GM23248 (cell line): ENCODE data around the gene TLL2. TPM values are rescaled to one million over a fixed set of nuclear protein-coding genes. Genes with fewer than 3 reads are reported as not detected.

Source experiments
- DNase-seq: peaks from one replicate; pipeline ENCODE4 v3.0.0-alpha.2; 2015
- H2AFZ ChIP-seq: fragments of 200-600 bp; sonication (generic); 2 replicates; pipeline ENCODE4 v1.6.1; 2016; ENCODE audit warnings: antibody characterized with exemption
- H3F3A ChIP-seq: fragments of 200-600 bp; sonication (generic); 2 replicates; pipeline ENCODE4 v1.6.1; 2016; ENCODE audit warnings: mild to moderate bottlenecking, antibody characterized with exemption, mixed run types; ENCODE audit not compliant: insufficient read depth
- H3K27ac ChIP-seq: fragments of 200-600 bp; sonication (generic); 2 replicates; pipeline ENCODE4 v1.5.1; 2016; ENCODE audit warnings: mild to moderate bottlenecking
- H3K27me3 ChIP-seq: fragments of 200-600 bp; sonication (generic); replicated peaks from 2 replicates; pipeline ENCODE4 v1.6.1; 2016; ENCODE audit warnings: mild to moderate bottlenecking; ENCODE audit not compliant: insufficient read depth
- H3K36me3 ChIP-seq: fragments of 200-600 bp; sonication (generic); 2 replicates; pipeline ENCODE4 v1.6.1; 2016; ENCODE audit warnings: low read depth, mild to moderate bottlenecking
- H3K4me1 ChIP-seq: fragments of 200-600 bp; sonication (generic); 2 replicates; pipeline ENCODE4 v1.6.1; 2016; ENCODE audit warnings: mild to moderate bottlenecking; ENCODE audit not compliant: insufficient read depth
- H3K4me2 ChIP-seq: fragments of 200-600 bp; sonication (generic); one replicate; pipeline ENCODE4 v1.6.1; 2016; ENCODE audit warnings: mild to moderate bottlenecking; ENCODE audit not compliant: unreplicated experiment
- H3K4me3 ChIP-seq: fragments of 200-600 bp; sonication (generic); 2 replicates; pipeline ENCODE4 v1.5.1; 2016; ENCODE audit warnings: mild to moderate bottlenecking
- H3K79me2 ChIP-seq: fragments of 200-600 bp; sonication (generic); 2 replicates; pipeline ENCODE4 v1.6.1; 2016; ENCODE audit warnings: mild to moderate bottlenecking; ENCODE audit not compliant: insufficient read depth
- H3K9ac ChIP-seq: fragments of 200-600 bp; sonication (generic); 2 replicates; pipeline ENCODE4 v1.6.1; 2016; ENCODE audit warnings: mild to moderate bottlenecking
- H3K9me2 ChIP-seq: fragments of 200-600 bp; sonication (generic); 2 replicates; pipeline ENCODE4 v1.6.1; 2016; ENCODE audit warnings: mixed run types, mild to moderate bottlenecking, moderate library complexity; ENCODE audit not compliant: insufficient read depth
- H3K9me3 ChIP-seq: fragments of 200-600 bp; sonication (generic); one replicate; pipeline ENCODE4 v1.6.1; 2017; ENCODE audit warnings: low read depth
- H4K20me1 ChIP-seq: fragments of 200-600 bp; sonication (generic); 2 replicates; pipeline ENCODE4 v1.6.0; 2016; ENCODE audit not compliant: insufficient read depth
- EZH2 ChIP-seq: fragments of 200-600 bp; sonication (generic); IDR thresholded peaks from 2 replicates; pipeline ENCODE4 v1.6.1; 2018; ENCODE audit warnings: antibody characterized with exemption, mild to moderate bottlenecking; ENCODE audit not compliant: insufficient read depth, poor library complexity, severe bottlenecking
- EZH2phosphoT487 ChIP-seq: fragments of 200-600 bp; sonication (generic); IDR thresholded peaks from 2 replicates; pipeline ENCODE4 v1.6.1; 2018; ENCODE audit warnings: antibody characterized with exemption, moderate library complexity, mild to moderate bottlenecking, low read depth; ENCODE audit not compliant: insufficient read depth
- WGBS, 2 experiments: methylation state at CpG; one replicate each; pipeline ENCODE4 v1.1.6; 2015 to 2017; ENCODE audit warnings: low lambda C conversion rate in 2 of 2, low coverage in 1 of 2; ENCODE audit errors: missing lambda C conversion rate in 2 of 2; 5-methylcytosine and 5-hydroxymethylcytosine counted together
- in situ Hi-C: fragments of 300-500 bp; cut with MboI; formaldehyde crosslinking; loops from 2 replicates; pipeline ENCODE4 v1.15.0; 2020
- polyA plus RNA-seq: library from polyadenylated mRNA; unstranded; fragments of >200 nt; fragmentation: Nextera tagmentation; extraction: Ambion mirVana; gene quantifications from 2 replicates; pipeline ENCODE4 v1.2.1, GENCODE V29; 2016
- total RNA-seq: library from RNA; depleted of rRNA; stranded (reverse); fragments of >200 nt; shearing (Covaris generic); gene quantifications from 2 replicates; pipeline ENCODE4 v1.2.3, GENCODE V29; 2014

TLL2 gene
- total and polyA plus RNA-seq, 2 experiments from 2014 or later: 0.43 to 0.71 TPM

GRCh38 chr10:96358851-96359540 is 154.7 kb downstream of the TLL2 start, which contains the start of gene OPALIN:
Gene OPALIN, minus strand, starts transcription at chr10:96359002. Its CDS starts 106 bp downstream, at chr10:96358896.
- DNase-seq: no peak
- Histone ChIP-seq H3K4me3 (no peak within 1 kb of the TSS), H3F3A (no peaks in the 10 kb centered on the region), H3K36me3 (no peaks in the 10 kb centered on the region), H3K27ac (no peak within 1 kb of the TSS), H3K27me3 (peaks cover 10% of the 10 kb centered on the region; the same call in 1 of the 2 replicates), H3K9me3 (no peaks in the 10 kb centered on the region), H3K4me1 (no peaks in the 10 kb centered on the region), H3K9me2 (no peaks in the 10 kb centered on the region), H3K4me2 (no peak within 1 kb of the TSS), H3K79me2 (no peaks in the 10 kb centered on the region), H3K9ac (no peak within 1 kb of the TSS), H2AFZ (no peak within 1 kb of the TSS), H4K20me1 (no peaks in the 10 kb centered on the region)
- WGBS, 2 experiments: 26 to 27% methylated on average over 7 of the region's 7 CpGs
- TF ChIP-seq EZH2 (no peak), EZH2phosphoT487 (no peak)
- in situ Hi-C loops: no loop called here

- H3K27me3 ChIP-seq: peaks cover 10% of the 10 kb centered on the region; the same call in 1 of the 2 replicates
- H2AFZ ChIP-seq: no peak overlapping the region
- no peak overlapping the region for H3K4me2 ChIP-seq
- no peaks in the 10 kb centered on the region for H4K20me1 ChIP-seq
- H3K4me3 ChIP-seq: no peak overlapping the region
- no peak for TF ChIP-seq EZH2
- H3K9ac ChIP-seq: no peak overlapping the region
- DNase-seq: no peak
- H3K9me3 ChIP-seq: no peaks in the 10 kb centered on the region
- no peaks in the 10 kb centered on the region for H3K4me1 ChIP-seq
- 33 to 41% methylated on average over 8 of the region's 8 CpGs for WGBS, 2 experiments
- H3F3A ChIP-seq: no peaks in the 10 kb centered on the region
- no peaks in the 10 kb centered on the region for H3K36me3 ChIP-seq
- in situ Hi-C loops: no loop called here
- no peaks in the 10 kb centered on the region for H3K9me2 ChIP-seq
- H3K27ac ChIP-seq: no peak overlapping the region
- H3K79me2 ChIP-seq: no peaks in the 10 kb centered on the region
Measured at GRCh38 chr10:96357038-96357620, 156.6 kb downstream of the TLL2 start.

DNA sequence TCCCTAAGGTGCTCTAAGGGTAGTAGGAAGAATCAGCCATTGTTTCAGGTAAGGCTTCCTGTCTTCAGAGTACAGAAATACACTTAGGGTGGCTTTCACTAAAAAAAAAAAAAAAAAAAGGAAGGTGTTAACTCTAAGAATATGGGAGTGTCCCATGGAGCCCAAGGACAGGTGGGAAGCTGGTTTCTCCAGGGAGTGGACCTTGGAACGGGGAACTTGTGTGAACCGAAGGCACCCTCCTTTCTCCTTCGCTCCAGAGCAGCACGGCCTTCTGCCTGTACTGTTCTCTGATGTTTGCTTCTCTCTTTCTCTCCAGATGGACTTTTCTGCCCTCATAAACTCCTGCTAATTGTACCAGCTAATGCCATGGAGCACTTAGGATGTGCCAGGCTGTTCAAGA is 161.1 kb downstream of the TLL2 start:
- in situ Hi-C loops: no loop called here
- no peak overlapping the region for H3K9ac ChIP-seq
- no peaks in the 10 kb centered on the region for H3F3A ChIP-seq
- no peaks in the 10 kb centered on the region for H4K20me1 ChIP-seq
- H3K27ac ChIP-seq: no peak overlapping the region
- H3K4me2 ChIP-seq: no peak overlapping the region
- H3K36me3 ChIP-seq: no peaks in the 10 kb centered on the region
- DNase-seq: no peak
- H3K4me3 ChIP-seq: no peak overlapping the region
- WGBS, 2 experiments: 54 to 62% methylated on average over 4 of the region's 4 CpGs
- no peaks in the 10 kb centered on the region for H3K9me2 ChIP-seq
- H3K4me1 ChIP-seq: no peaks in the 10 kb centered on the region
- H2AFZ ChIP-seq: no peak overlapping the region
- TF ChIP-seq EZH2: no peak
- no peak for TF ChIP-seq EZH2phosphoT487
- H3K9me3 ChIP-seq: no peaks in the 10 kb centered on the region
- no peaks in the 10 kb centered on the region for H3K79me2 ChIP-seq
- no peaks in the 10 kb centered on the region for H3K27me3 ChIP-seq

DNA sequence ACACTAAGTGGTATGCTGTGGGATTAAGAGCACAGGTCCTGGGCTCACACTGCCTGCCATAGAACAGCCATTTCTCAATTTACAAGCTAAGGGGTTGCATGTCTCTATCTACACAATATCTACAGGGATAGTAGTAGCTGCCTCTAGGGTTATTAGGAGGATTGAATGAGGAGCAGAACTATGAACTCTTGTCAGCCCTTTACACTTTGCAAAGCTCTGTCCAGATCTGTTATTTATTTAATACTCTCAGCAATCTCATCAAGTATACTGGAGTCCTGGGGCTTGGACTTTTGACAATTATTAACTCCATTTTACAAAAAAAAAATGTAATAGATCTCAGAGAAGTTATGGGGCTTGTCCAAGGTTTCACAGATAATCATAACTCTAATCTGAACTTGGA is 161.7 kb downstream of the TLL2 start:
- no peaks in the 10 kb centered on the region for H3K79me2 ChIP-seq
- no peak overlapping the region for H3K4me2 ChIP-seq
- no peak overlapping the region for H3K4me3 ChIP-seq
- no peaks in the 10 kb centered on the region for H3F3A ChIP-seq
- H3K27ac ChIP-seq: no peak overlapping the region
- DNase-seq: no peak
- no peaks in the 10 kb centered on the region for H4K20me1 ChIP-seq
- H3K4me1 ChIP-seq: no peaks in the 10 kb centered on the region
- H3K9ac ChIP-seq: no peak overlapping the region
- H3K36me3 ChIP-seq: no peaks in the 10 kb centered on the region
- H3K9me3 ChIP-seq: no peaks in the 10 kb centered on the region
- in situ Hi-C loops: no loop called here
- no peaks in the 10 kb centered on the region for H3K27me3 ChIP-seq
- no peaks in the 10 kb centered on the region for H3K9me2 ChIP-seq
- no peak overlapping the region for H2AFZ ChIP-seq
- TF ChIP-seq EZH2 (no peak), EZH2phosphoT487 (no peak)
